ENCODE results near the gene ARHGAP12.

The ARHGAP12 gene

GRCh38 chr10:31930023-31930751, 1.6 kb upstream of the ARHGAP12 start:
- H3K4me2 ChIP-seq (ENCODE audit: insufficient read depth, low read length) = peak overlapping the region; percentile 94
- peak overlapping the region; percentile 92 for H2AFZ ChIP-seq (ENCODE audit: low read depth, low read length)
- no peaks in the 10 kb centered on the region for H4K20me1 ChIP-seq (ENCODE audit: insufficient read depth, low read length)
- H3K4me1 ChIP-seq (ENCODE audit: insufficient read depth, low read length) = peaks cover 37% of the 10 kb centered on the region
- H3K9ac ChIP-seq (ENCODE audit: low read depth, low read length) = peak overlapping the region; percentile 89
- ATAC-seq (ENCODE audit: insufficient read depth, low read depth) (peak; percentile 66), DNase-seq (peak; percentile 63)
- peaks cover 37% of the 10 kb centered on the region for H3K79me2 ChIP-seq (ENCODE audit: insufficient read depth, low read length)
- peak overlapping the region; percentile 41 to 83; a peak in 3 of 4 replicates for H3K4me3 ChIP-seq (ENCODE audit: low read depth in 1 of 2, low read length in 2 of 2)
- no peak for TF ChIP-seq EZH2 (IDR thresholded peaks at IDR 0.05; ENCODE audit: borderline replicate concordance, low read depth, low read length, severe bottlenecking)
- TF ChIP-seq CTCF (IDR thresholded peaks at IDR 0.05; ENCODE audit: borderline replicate concordance, extremely low read depth, low read length, poor library complexity, severe bottlenecking) = peak; percentile 17
- no peaks in the 10 kb centered on the region for H3K9me3 ChIP-seq (ENCODE audit: insufficient read depth, low read length, severe bottlenecking)
- H3K27ac ChIP-seq (ENCODE audit: low read length) = peak overlapping the region; percentile 73
- no peaks in the 10 kb centered on the region for H3K27me3 ChIP-seq (ENCODE audit: insufficient read depth, low read length, poor library complexity)
- H3K36me3 ChIP-seq (ENCODE audit: insufficient read depth, low read length) = no peaks in the 10 kb centered on the region; the same call in 1 of the 2 replicates

- no peaks in the 10 kb centered on the region for H4K20me1 ChIP-seq (ENCODE audit: insufficient read depth, low read length)
- H3K27ac ChIP-seq (ENCODE audit: low read length) = peak overlapping the region; percentile 73
- peak overlapping the region; percentile 89 for H3K9ac ChIP-seq (ENCODE audit: low read depth, low read length)
- H3K27me3 ChIP-seq (ENCODE audit: insufficient read depth, low read length, poor library complexity) = no peaks in the 10 kb centered on the region
- TF ChIP-seq CTCF (IDR thresholded peaks at IDR 0.05; ENCODE audit: borderline replicate concordance, extremely low read depth, low read length, poor library complexity, severe bottlenecking) (no peak), EZH2 (IDR thresholded peaks at IDR 0.05; ENCODE audit: borderline replicate concordance, low read depth, low read length, severe bottlenecking) (no peak)
- H3K79me2 ChIP-seq (ENCODE audit: insufficient read depth, low read length) = peaks cover 44% of the 10 kb centered on the region
- H2AFZ ChIP-seq (ENCODE audit: low read depth, low read length) = peak overlapping the region; percentile 92
- peak overlapping the region; percentile 94 for H3K4me2 ChIP-seq (ENCODE audit: insufficient read depth, low read length)
- ATAC-seq (ENCODE audit: insufficient read depth, low read depth) = peak; percentile 22; the same call in 2 of the 3 replicates
- H3K4me3 ChIP-seq (ENCODE audit: low read depth in 1 of 2, low read length in 2 of 2) = peak overlapping the region; percentile 41 to 83
- H3K4me1 ChIP-seq (ENCODE audit: insufficient read depth, low read length) = peaks cover 37% of the 10 kb centered on the region
- no peaks in the 10 kb centered on the region; the same call in 1 of the 2 replicates for H3K36me3 ChIP-seq (ENCODE audit: insufficient read depth, low read length)
- peak; percentile 42 for DNase-seq
- no peaks in the 10 kb centered on the region for H3K9me3 ChIP-seq (ENCODE audit: insufficient read depth, low read length, severe bottlenecking)
Measured at GRCh38 chr10:31929261-31930022, 811 bp upstream of the ARHGAP12 start.

GRCh38 chr10:31927884-31928548, 615 bp downstream of the ARHGAP12 start:
- H3K9me3 ChIP-seq (ENCODE audit: insufficient read depth, low read length, severe bottlenecking) = no peaks in the 10 kb centered on the region
- H3K27me3 ChIP-seq (ENCODE audit: insufficient read depth, low read length, poor library complexity) = no peaks in the 10 kb centered on the region
- peaks cover 37% of the 10 kb centered on the region for H3K4me1 ChIP-seq (ENCODE audit: insufficient read depth, low read length)
- peaks cover 58% of the 10 kb centered on the region for H3K79me2 ChIP-seq (ENCODE audit: insufficient read depth, low read length)
- H4K20me1 ChIP-seq (ENCODE audit: insufficient read depth, low read length) = no peaks in the 10 kb centered on the region; the same call in 1 of the 2 replicates
- ATAC-seq (ENCODE audit: insufficient read depth, low read depth) (peak; percentile 64), DNase-seq (peak; percentile 86)
- peak overlapping the region; percentile 41 to 83; a peak in 3 of 4 replicates for H3K4me3 ChIP-seq (ENCODE audit: low read depth in 1 of 2, low read length in 2 of 2)
- peak overlapping the region; percentile 92 for H2AFZ ChIP-seq (ENCODE audit: low read depth, low read length)
- H3K4me2 ChIP-seq (ENCODE audit: insufficient read depth, low read length) = peak overlapping the region; percentile 94
- peak overlapping the region; percentile 89 for H3K9ac ChIP-seq (ENCODE audit: low read depth, low read length)
- H3K36me3 ChIP-seq (ENCODE audit: insufficient read depth, low read length) = no peaks in the 10 kb centered on the region; the same call in 1 of the 2 replicates
- H3K27ac ChIP-seq (ENCODE audit: low read length) = peak overlapping the region; percentile 83
- TF ChIP-seq EZH2 (IDR thresholded peaks at IDR 0.05; ENCODE audit: borderline replicate concordance, low read depth, low read length, severe bottlenecking) = no peak
- TF ChIP-seq CTCF (IDR thresholded peaks at IDR 0.05; ENCODE audit: borderline replicate concordance, extremely low read depth, low read length, poor library complexity, severe bottlenecking) = peak; percentile 34

Measured in DND-41 (cell line).